Measurements from ENCODE around the gene LRRC8C. TPM values are rescaled to one million over a fixed set of nuclear protein-coding genes. Genes with fewer than 3 reads are reported as not detected.

LRRC8C gene
- total and polyA plus RNA-seq, 7 experiments from 2014 or later, result 14.3 to 50.5 (median 27.3) TPM

DNA sequence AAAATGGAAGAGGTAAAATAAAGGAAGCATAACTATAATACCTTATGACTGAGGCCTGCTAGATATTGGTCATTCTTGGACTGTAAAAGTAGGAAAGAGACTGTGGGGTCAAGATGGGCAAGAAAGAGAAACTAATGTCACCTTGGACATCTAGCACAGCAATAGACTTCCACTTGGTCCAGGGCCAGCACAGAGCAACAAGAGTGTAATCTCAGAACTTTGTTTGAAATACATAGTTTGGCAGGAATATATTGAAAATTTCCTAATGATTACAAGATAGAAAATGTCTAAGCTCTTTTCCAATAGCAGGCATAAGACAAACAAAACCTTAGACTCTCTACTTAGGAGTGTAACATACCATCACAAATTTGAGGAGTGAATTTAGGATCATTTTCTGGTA lies 4.6 kb downstream of the LRRC8C start:
- Mint-ChIP-seq H3K36me3 (peaks cover 0 to 35% (median 10%) of the 10 kb centered on the region in 5 donors), H3K4me1 (peaks cover 55 to 81% (median 77%) of the 10 kb centered on the region in 7 donors), H3K9me3 (peaks cover 0 to 3% (median 0%) of the 10 kb centered on the region in 11 donors), H3K4me3 (peak overlapping the region; percentile 12 to 99 (median 42)), H3K27me3 (no peaks in the 10 kb centered on the region), H3K27ac (peak overlapping the region in 5 of 9 donors; percentile 33 to 79 (median 55))
- Histone ChIP-seq H3K9me3 (ENCODE audit: control insufficient read depth in 2 of 3, low read length in 3 of 3) (no peaks in the 10 kb centered on the region), H3K4me3 (ENCODE audit: low read length) (no peak overlapping the region), H3K36me3 (ENCODE audit: control insufficient read depth in 2 of 3, insufficient read depth in 3 of 3, low read length in 3 of 3) (peaks cover 0 to 12% (median 0%) of the 10 kb centered on the region in 3 experiments), H3K27ac (ENCODE audit: low read depth, low read length) (no peak overlapping the region), H3K27me3 (ENCODE audit: control insufficient read depth in 2 of 2, insufficient read depth in 2 of 2, low read length in 2 of 2) (no peaks in the 10 kb centered on the region), H3K4me1 (ENCODE audit: control insufficient read depth in 2 of 2, insufficient read depth in 2 of 2, low read length in 2 of 2) (peaks cover 19 to 39% of the 10 kb centered on the region in 2 donors)
- ChIA-PET POLR2A (interaction anchor here (0.6 to 26.8 kb wide), 6 partner anchors 11 to 198 kb away, joined by 3 to 834 read pairs (median 5); no protein-coding TSS in a partner anchor), CTCF (interaction anchor here (11.4 kb wide), 1 partner anchor 126 kb away, joined by 122 read pairs; no protein-coding TSS in a partner anchor)
- intact Hi-C loops (cut with micrococcal nuclease), result loop anchor here in 1 of 2 donors (10.0 kb wide), 1 partner anchor 953 kb away; the partner anchor contains the start of gene PKN2
- DNase-seq, result no peak
- ATAC-seq, result no peak

DNA sequence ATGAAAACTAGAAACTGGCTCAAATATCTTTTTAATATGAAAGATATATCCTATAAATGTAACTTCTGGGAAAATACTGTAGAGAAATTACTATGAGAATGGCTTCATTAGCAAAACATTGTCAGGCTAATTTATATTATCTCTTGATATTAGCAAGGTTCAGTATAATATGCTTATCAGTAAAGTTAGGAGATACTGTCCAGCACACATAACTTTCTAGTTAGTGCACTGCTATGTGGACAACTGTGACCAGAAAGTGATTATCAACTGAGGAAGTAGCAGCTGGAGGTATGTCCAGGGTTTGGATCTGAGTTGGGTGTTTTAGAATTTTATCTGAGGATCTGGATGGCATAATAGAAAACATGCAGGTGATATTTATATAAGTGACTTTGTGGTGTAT lies 7.5 kb downstream of the LRRC8C start:
- H3K27ac ChIP-seq (ENCODE audit: low read depth, low read length), result no peak overlapping the region
- no peaks in the 10 kb centered on the region for H3K36me3 ChIP-seq (ENCODE audit: control insufficient read depth in 2 of 3, insufficient read depth in 3 of 3, low read length in 3 of 3)
- peaks cover 3 to 47% (median 21%) of the 10 kb centered on the region in 5 donors for H3K36me3 Mint-ChIP-seq
- CTCF ChIA-PET, result interaction anchor here (1.3 kb wide), 1 partner anchor 25 kb away, joined by 3 read pairs; no protein-coding TSS in a partner anchor
- POLR2A ChIA-PET, result interaction anchor here (1.3 to 26.8 kb wide), 3 partner anchors 10 to 116 kb away, joined by 3 to 834 read pairs (median 8); no protein-coding TSS in a partner anchor
- peaks cover 0 to 13% (median 5%) of the 10 kb centered on the region in 11 donors for H3K9me3 Mint-ChIP-seq
- DNase-seq, result no peak
- no peaks in the 10 kb centered on the region for H3K27me3 Mint-ChIP-seq
- no peak overlapping the region for H3K4me3 ChIP-seq (ENCODE audit: low read length)
- peaks cover 0 to 5% (median 0%) of the 10 kb centered on the region in 3 experiments for H3K9me3 ChIP-seq (ENCODE audit: control insufficient read depth in 2 of 3, low read length in 3 of 3)
- H3K4me1 Mint-ChIP-seq, result peaks cover 52 to 91% (median 87%) of the 10 kb centered on the region in 7 donors
- no peak for ATAC-seq
- intact Hi-C loops (cut with micrococcal nuclease), result loop anchor here in 1 of 2 donors (2.0 kb wide), 1 partner anchor 16 kb away; no protein-coding TSS in a partner anchor
- peaks cover 17 to 43% of the 10 kb centered on the region in 2 donors for H3K4me1 ChIP-seq (ENCODE audit: control insufficient read depth in 2 of 2, insufficient read depth in 2 of 2, low read length in 2 of 2)
- no peaks in the 10 kb centered on the region for H3K27me3 ChIP-seq (ENCODE audit: control insufficient read depth in 2 of 2, insufficient read depth in 2 of 2, low read length in 2 of 2)
- peak overlapping the region in 5 of 10 donors; percentile 6 to 64 (median 29) for H3K4me3 Mint-ChIP-seq
- H3K27ac Mint-ChIP-seq, result peak overlapping the region in 3 of 9 donors; percentile 26 to 56 (median 55)

- peaks cover 39 to 79% (median 75%) of the 10 kb centered on the region in 7 donors for H3K4me1 Mint-ChIP-seq
Measured at GRCh38 chr1:89641781-89642180, 8.9 kb downstream of the LRRC8C start.

GRCh38 chr1:89643577-89643976 lies 10.7 kb downstream of the LRRC8C start:
- peaks cover 0 to 31% (median 14%) of the 10 kb centered on the region in 11 donors for H3K9me3 Mint-ChIP-seq
- Histone ChIP-seq H3K4me1 (ENCODE audit: control insufficient read depth in 2 of 2, insufficient read depth in 2 of 2, low read length in 2 of 2) (peaks cover 6 to 24% of the 10 kb centered on the region in 2 donors), H3K27me3 (ENCODE audit: control insufficient read depth in 2 of 2, insufficient read depth in 2 of 2, low read length in 2 of 2) (no peaks in the 10 kb centered on the region), H3K4me3 (ENCODE audit: low read length) (no peak overlapping the region), H3K36me3 (ENCODE audit: control insufficient read depth in 2 of 3, insufficient read depth in 3 of 3, low read length in 3 of 3) (no peaks in the 10 kb centered on the region), H3K9me3 (ENCODE audit: control insufficient read depth in 2 of 3, low read length in 3 of 3) (peaks cover 0 to 12% (median 0%) of the 10 kb centered on the region in 3 experiments), H3K27ac (ENCODE audit: low read depth, low read length) (no peak overlapping the region)
- CTCF ChIA-PET, result interaction anchor here (1.9 kb wide), 1 partner anchor 120 kb away, joined by 5 read pairs; no protein-coding TSS in a partner anchor
- H3K4me3 Mint-ChIP-seq, result peak overlapping the region in 6 of 10 donors; percentile 8 to 54 (median 38)
- DNase-seq (no peak), ATAC-seq (no peak)
- POLR2A ChIA-PET, result interaction anchor here (1.0 to 1.8 kb wide), 5 partner anchors 8 to 40 kb away, joined by 3 to 7 read pairs (median 4); partner anchors contain the start of gene LRRC8C
- H3K27me3 Mint-ChIP-seq, result no peaks in the 10 kb centered on the region
- intact Hi-C loops (cut with micrococcal nuclease), result no loop called here
- peaks cover 34 to 74% (median 70%) of the 10 kb centered on the region in 7 donors for H3K4me1 Mint-ChIP-seq
- peak overlapping the region in 4 of 9 donors; percentile 33 to 67 (median 52) for H3K27ac Mint-ChIP-seq
- H3K36me3 Mint-ChIP-seq, result peaks cover 3 to 49% (median 25%) of the 10 kb centered on the region in 5 donors

More at GRCh38 chr1:89641781-89642180, 8.9 kb downstream of the LRRC8C start:
- Histone ChIP-seq H3K4me1 (ENCODE audit: control insufficient read depth in 2 of 2, insufficient read depth in 2 of 2, low read length in 2 of 2) (peaks cover 9 to 32% of the 10 kb centered on the region in 2 donors), H3K9me3 (ENCODE audit: control insufficient read depth in 2 of 3, low read length in 3 of 3) (peaks cover 0 to 12% (median 0%) of the 10 kb centered on the region in 3 experiments), H3K27ac (ENCODE audit: low read depth, low read length) (no peak overlapping the region), H3K4me3 (ENCODE audit: low read length) (no peak overlapping the region), H3K36me3 (ENCODE audit: control insufficient read depth in 2 of 3, insufficient read depth in 3 of 3, low read length in 3 of 3) (no peaks in the 10 kb centered on the region), H3K27me3 (ENCODE audit: control insufficient read depth in 2 of 2, insufficient read depth in 2 of 2, low read length in 2 of 2) (no peaks in the 10 kb centered on the region)
- no peaks in the 10 kb centered on the region for H3K27me3 Mint-ChIP-seq
- ATAC-seq (no peak), DNase-seq (no peak)
- peak overlapping the region in 7 of 9 donors; percentile 2 to 68 (median 49) for H3K27ac Mint-ChIP-seq
- CTCF ChIA-PET, result interaction anchor here (0.5 kb wide), 1 partner anchor 29 kb away, joined by 3 read pairs; no protein-coding TSS in a partner anchor
- H3K9me3 Mint-ChIP-seq, result peaks cover 0 to 26% (median 10%) of the 10 kb centered on the region in 11 donors
- peak overlapping the region in 8 of 10 donors; percentile 13 to 64 (median 40) for H3K4me3 Mint-ChIP-seq
- peaks cover 3 to 47% (median 29%) of the 10 kb centered on the region in 5 donors for H3K36me3 Mint-ChIP-seq
- intact Hi-C loops (cut with micrococcal nuclease), result loop anchor here in 1 of 2 donors (1.0 to 2.0 kb wide), 2 partner anchors 8 to 15 kb away; no protein-coding TSS in a partner anchor
- POLR2A ChIA-PET, result interaction anchor here (0.7 to 1.5 kb wide), 2 partner anchors 12 to 91 kb away, joined by 3 to 4 read pairs; no protein-coding TSS in a partner anchor

DNA sequence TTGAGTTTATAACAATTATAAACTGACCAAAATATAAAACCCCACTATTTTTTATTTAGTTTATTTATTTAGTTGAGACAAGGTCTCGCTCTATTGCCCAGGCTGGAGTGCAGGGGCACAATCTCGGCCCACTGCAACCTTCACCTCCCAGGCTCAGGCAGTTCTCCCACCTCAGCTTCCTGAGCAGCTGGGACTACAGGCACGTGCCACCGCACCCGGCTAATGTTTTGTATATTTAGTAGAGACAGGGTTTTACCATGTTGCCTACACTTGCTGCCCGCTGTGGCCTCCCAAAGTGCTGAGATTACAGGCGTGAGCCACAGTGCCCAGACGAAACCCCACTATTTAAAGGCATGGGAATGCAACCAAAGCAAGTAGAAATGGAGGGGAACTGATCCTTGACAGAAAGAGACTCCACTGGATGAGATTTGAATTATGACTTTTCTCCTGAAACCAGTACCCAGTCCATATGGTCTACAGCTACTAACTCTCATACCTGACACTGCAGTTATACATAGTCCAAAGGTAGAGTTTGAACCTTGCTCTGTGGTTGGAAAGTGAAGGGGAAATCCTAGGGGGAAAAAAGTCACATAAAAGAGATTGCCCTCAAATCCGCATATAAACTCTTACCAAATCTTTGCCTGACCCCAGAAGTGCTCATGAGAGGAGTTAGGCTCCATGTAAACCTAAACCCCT lies 11.3 kb downstream of the LRRC8C start:
- no peaks in the 10 kb centered on the region for H3K27me3 Mint-ChIP-seq
- H3K27me3 ChIP-seq (ENCODE audit: control insufficient read depth in 2 of 2, insufficient read depth in 2 of 2, low read length in 2 of 2), result no peaks in the 10 kb centered on the region
- no peaks in the 10 kb centered on the region for H3K36me3 ChIP-seq (ENCODE audit: control insufficient read depth in 2 of 3, insufficient read depth in 3 of 3, low read length in 3 of 3)
- intact Hi-C loops (cut with micrococcal nuclease), result no loop called here
- H3K4me3 Mint-ChIP-seq, result no peak overlapping the region
- peaks cover 0 to 31% (median 14%) of the 10 kb centered on the region in 11 donors for H3K9me3 Mint-ChIP-seq
- H3K4me1 Mint-ChIP-seq, result peaks cover 34 to 76% (median 73%) of the 10 kb centered on the region in 7 donors
- H3K27ac ChIP-seq (ENCODE audit: low read depth, low read length), result no peak overlapping the region
- peaks cover 0 to 12% (median 0%) of the 10 kb centered on the region in 3 experiments for H3K9me3 ChIP-seq (ENCODE audit: control insufficient read depth in 2 of 3, low read length in 3 of 3)
- H3K36me3 Mint-ChIP-seq, result peaks cover 3 to 51% (median 25%) of the 10 kb centered on the region in 5 donors
- no peak for DNase-seq
- H3K4me1 ChIP-seq (ENCODE audit: control insufficient read depth in 2 of 2, insufficient read depth in 2 of 2, low read length in 2 of 2), result peaks cover 11 to 28% of the 10 kb centered on the region in 2 donors
- H3K27ac Mint-ChIP-seq, result peak overlapping the region in 7 of 9 donors; percentile 6 to 75 (median 56)
- no peak overlapping the region for H3K4me3 ChIP-seq (ENCODE audit: low read length)
- no peak for ATAC-seq
- POLR2A ChIA-PET, result interaction anchor here (0.6 to 1.8 kb wide), 7 partner anchors 9 to 126 kb away, joined by 3 to 8 read pairs (median 3); partner anchors contain the start of gene LRRC8C
- CTCF ChIA-PET, result interaction anchor here (1.9 kb wide), 1 partner anchor 119 kb away, joined by 5 read pairs; no protein-coding TSS in a partner anchor

GRCh38 chr1:89646259-89646658 lies 13.3 kb downstream of the LRRC8C start:
- Histone ChIP-seq H3K36me3 (ENCODE audit: control insufficient read depth in 2 of 3, insufficient read depth in 3 of 3, low read length in 3 of 3) (no peaks in the 10 kb centered on the region), H3K9me3 (ENCODE audit: control insufficient read depth in 2 of 3, low read length in 3 of 3) (peaks cover 0 to 12% (median 0%) of the 10 kb centered on the region in 3 experiments), H3K27ac (ENCODE audit: low read depth, low read length) (no peak overlapping the region), H3K4me1 (ENCODE audit: control insufficient read depth in 2 of 2, insufficient read depth in 2 of 2, low read length in 2 of 2) (peaks cover 22 to 36% of the 10 kb centered on the region in 2 donors), H3K4me3 (ENCODE audit: low read length) (no peak overlapping the region), H3K27me3 (ENCODE audit: control insufficient read depth in 2 of 2, insufficient read depth in 2 of 2, low read length in 2 of 2) (no peaks in the 10 kb centered on the region)
- intact Hi-C loops (cut with micrococcal nuclease), result loop anchor here in 1 of 2 donors (1.0 kb wide), 1 partner anchor 8 kb away; no protein-coding TSS in a partner anchor
- ATAC-seq (no peak), DNase-seq (no peak)
- Mint-ChIP-seq H3K36me3 (peaks cover 3 to 56% (median 25%) of the 10 kb centered on the region in 5 donors), H3K27ac (no peak overlapping the region), H3K4me3 (no peak overlapping the region), H3K9me3 (peaks cover 0 to 31% (median 14%) of the 10 kb centered on the region in 11 donors), H3K4me1 (peaks cover 34 to 74% (median 68%) of the 10 kb centered on the region in 7 donors), H3K27me3 (no peaks in the 10 kb centered on the region)
- ChIA-PET CTCF (no interaction called here), POLR2A (interaction anchor here (0.7 to 2.4 kb wide), 8 partner anchors 10 to 116 kb away, joined by 3 to 10 read pairs (median 4); partner anchors contain the start of gene LRRC8C)

Measured in naive thymus-derived CD4-positive, alpha-beta T cell (primary cell).